ENCODE data around the gene ACVRL1.

The ACVRL1 gene

DNA sequence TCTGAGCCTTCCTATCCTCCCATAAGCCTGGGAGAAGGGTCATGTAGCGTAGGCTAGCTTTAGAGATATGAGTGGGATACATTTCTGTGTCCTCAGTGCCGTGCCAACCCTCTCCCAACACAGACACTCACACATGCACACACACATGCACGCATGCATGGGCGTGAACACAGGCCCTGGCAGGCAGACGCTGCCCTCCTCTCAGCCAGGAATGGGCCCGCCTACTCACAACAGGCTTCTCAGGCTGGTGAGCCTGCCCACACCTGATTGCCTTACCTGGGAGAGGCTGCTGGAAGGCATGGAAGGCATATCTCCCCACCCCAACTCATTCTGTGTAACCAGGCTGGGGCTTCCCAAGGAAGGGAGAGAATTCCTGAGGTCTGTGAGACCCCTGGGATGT is 31.4 kb downstream of the ACVRL1 start:
- DNase-seq (ENCODE audit: low spot score): no peak
- TF ChIP-seq, protein P1, sequence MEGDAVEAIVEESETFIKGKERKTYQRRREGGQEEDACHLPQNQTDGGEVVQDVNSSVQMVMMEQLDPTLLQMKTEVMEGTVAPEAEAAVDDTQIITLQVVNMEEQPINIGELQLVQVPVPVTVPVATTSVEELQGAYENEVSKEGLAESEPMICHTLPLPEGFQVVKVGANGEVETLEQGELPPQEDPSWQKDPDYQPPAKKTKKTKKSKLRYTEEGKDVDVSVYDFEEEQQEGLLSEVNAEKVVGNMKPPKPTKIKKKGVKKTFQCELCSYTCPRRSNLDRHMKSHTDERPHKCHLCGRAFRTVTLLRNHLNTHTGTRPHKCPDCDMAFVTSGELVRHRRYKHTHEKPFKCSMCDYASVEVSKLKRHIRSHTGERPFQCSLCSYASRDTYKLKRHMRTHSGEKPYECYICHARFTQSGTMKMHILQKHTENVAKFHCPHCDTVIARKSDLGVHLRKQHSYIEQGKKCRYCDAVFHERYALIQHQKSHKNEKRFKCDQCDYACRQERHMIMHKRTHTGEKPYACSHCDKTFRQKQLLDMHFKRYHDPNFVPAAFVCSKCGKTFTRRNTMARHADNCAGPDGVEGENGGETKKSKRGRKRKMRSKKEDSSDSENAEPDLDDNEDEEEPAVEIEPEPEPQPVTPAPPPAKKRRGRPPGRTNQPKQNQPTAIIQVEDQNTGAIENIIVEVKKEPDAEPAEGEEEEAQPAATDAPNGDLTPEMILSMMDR (IDR thresholded peaks at IDR 0.05; ENCODE audit: extremely low read depth, insufficient read depth, missing control alignments): no peak
- in situ Hi-C loops (cut with MboI; ENCODE audit: low pct_unique_long_range_greater_than_20kb, low sequenced_read_pairs, unreplicated experiment): no loop called here

GRCh38 chr12:51941011-51941581 is 33.8 kb downstream of the ACVRL1 start:
- DNase-seq (ENCODE audit: low spot score): no peak
- in situ Hi-C loops (cut with MboI; ENCODE audit: low pct_unique_long_range_greater_than_20kb, low sequenced_read_pairs, unreplicated experiment): no loop called here
- TF ChIP-seq, protein P1 (IDR thresholded peaks at IDR 0.05; ENCODE audit: extremely low read depth, insufficient read depth, missing control alignments): no peak

DNA sequence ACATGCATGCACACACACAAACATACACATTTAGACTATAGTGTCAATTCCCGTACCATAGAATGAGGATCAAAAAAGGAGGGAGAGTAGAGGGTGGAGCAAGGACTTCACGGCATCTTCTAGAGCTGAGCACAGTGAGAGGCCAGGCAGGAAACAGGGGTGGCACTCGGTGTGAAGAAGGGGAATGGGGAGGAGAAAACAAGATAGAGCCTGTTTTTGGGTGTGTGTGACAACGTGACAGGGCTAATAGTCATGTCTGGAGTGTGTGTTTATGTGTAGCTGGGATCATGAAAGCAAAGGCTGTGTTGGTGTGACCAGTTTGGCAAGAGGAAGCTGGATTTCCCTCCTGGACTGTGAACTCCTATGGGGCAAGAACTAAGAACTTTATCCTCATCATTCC is 34.3 kb downstream of the ACVRL1 start:
- in situ Hi-C loops (cut with MboI; ENCODE audit: low pct_unique_long_range_greater_than_20kb, low sequenced_read_pairs, unreplicated experiment): no loop called here
- TF ChIP-seq, protein P1 (IDR thresholded peaks at IDR 0.05; ENCODE audit: extremely low read depth, insufficient read depth, missing control alignments): no peak
- DNase-seq (ENCODE audit: low spot score): no peak

GRCh38 chr12:51942056-51942455 is 34.8 kb downstream of the ACVRL1 start:
- TF ChIP-seq, protein P1 (IDR thresholded peaks at IDR 0.05; ENCODE audit: extremely low read depth, insufficient read depth, missing control alignments): no peak
- DNase-seq (ENCODE audit: low spot score): no peak
- in situ Hi-C loops (cut with MboI; ENCODE audit: low pct_unique_long_range_greater_than_20kb, low sequenced_read_pairs, unreplicated experiment): no loop called here

GRCh38 chr12:51942501-51943000 is 35.2 kb downstream of the ACVRL1 start:
- DNase-seq (ENCODE audit: low spot score): no peak
- TF ChIP-seq, protein P1 (IDR thresholded peaks at IDR 0.05; ENCODE audit: extremely low read depth, insufficient read depth, missing control alignments): no peak
- in situ Hi-C loops (cut with MboI; ENCODE audit: low pct_unique_long_range_greater_than_20kb, low sequenced_read_pairs, unreplicated experiment): no loop called here

- in situ Hi-C loops (cut with MboI; ENCODE audit: low pct_unique_long_range_greater_than_20kb, low sequenced_read_pairs, unreplicated experiment): no loop called here
- TF ChIP-seq, protein P1 (IDR thresholded peaks at IDR 0.05; ENCODE audit: extremely low read depth, insufficient read depth, missing control alignments): no peak
- no peak for DNase-seq (ENCODE audit: low spot score)
Observed at GRCh38 chr12:51943346-51943745, 36.0 kb downstream of the ACVRL1 start.

Measured in GM13977 (cell line).